HG03442 (cell line): Measurements from ENCODE around the gene ZRANB2.

ENCODE experiments used
- ATAC-seq: cut with Tn5 transposase; IDR thresholded peaks from one replicate; pipeline ENCODE4 v1.9.1; 2021; ENCODE audit warnings: mild to moderate bottlenecking, moderate library complexity; ENCODE audit not compliant: unreplicated experiment

ZRANB2 gene

DNA sequence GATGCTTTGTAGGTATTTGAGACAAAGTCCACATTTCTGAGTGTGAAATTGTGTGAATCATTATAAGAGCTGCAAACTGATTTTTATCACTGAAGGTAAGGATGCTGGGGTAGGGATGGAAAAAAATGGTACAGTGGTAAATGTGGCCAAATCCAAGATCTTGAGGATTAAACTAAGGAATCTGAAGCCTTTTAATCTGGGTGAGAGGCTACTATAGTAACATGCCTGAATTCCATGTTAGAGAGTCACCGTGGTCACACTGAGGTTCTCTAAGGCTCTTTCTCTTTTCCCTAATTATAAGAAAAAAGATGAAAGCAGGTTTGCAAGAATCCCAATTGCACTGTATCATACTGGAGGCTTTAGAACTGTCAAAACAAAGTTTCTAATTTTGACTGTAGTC, 50.8 kb downstream of the ZRANB2 start:
- ATAC-seq, result no peak

DNA sequence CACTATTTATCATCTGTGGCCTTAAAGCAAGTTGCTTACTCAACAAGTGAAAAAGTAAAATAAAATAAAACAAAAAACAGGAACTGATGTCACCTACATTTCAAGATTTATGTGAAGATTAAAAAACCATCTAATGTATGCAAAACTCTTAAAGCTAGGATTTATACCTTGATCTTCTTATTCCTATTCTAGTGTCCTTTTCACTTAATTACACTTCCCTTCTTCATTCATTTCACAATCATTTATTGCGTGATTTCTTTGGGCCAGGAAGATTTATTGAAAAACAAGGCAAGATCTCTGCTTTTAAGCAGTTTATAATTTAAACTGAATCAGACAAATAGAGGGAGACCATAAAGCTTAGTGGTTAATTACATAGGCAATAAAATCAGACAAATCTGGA, 51.9 kb downstream of the ZRANB2 start:
- ATAC-seq, result no peak

DNA sequence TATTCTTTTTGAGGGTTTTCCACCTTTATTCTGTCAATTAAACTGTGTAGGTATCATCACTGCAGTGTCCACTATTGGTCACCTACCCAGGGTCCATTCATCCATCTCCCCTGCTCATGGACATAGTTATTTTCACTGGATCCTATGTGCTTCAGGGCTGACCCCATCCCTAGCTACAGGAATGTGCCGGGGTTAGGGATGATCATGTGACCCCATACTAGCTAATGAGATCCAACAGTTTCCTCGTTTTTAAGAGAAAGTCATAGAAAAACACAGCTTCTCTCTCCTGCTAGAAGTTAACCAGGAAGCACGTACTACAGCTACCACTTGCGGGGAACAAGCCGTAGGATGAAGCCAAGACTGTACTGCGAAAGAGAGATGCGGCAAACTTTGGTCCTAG, 52.8 kb downstream of the ZRANB2 start:
- ATAC-seq, result no peak

DNA sequence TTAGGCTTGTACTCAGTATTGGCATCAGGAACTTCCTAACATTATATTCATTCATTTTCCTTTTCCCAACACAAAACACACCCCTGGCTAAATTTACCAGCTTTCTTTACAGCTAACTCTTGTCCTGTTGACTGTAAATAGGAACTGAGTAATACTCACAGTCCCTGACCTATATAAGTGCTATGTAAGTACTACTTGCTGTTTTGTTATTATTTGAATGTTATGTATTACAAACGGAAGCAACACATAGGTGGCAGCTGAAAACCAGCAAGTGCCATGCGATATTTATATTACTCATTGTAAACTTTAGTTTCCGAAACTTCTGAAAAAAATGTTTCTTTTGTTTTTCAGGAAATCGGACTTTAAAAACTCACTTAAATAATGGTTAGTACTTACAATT, 54.7 kb downstream of the ZRANB2 start:
- ATAC-seq, result no peak

DNA sequence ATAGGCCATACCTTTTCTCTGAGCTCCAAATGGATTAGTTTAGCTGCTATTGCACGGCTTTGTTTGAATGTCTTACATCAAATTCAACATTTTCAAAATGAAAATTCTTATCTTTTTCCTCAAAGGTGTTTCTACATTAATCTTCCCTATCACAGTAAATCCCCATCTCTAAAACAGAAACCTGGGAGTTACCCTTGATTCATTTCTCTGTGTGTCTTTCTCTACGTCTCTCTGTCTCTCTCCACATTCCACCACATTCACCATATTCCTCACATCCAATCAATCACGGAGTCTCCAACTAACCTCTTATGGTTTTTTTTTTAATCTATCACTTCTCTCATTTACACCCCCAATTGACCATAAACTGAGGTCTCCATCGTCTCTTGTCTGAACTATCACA, 57.3 kb downstream of the ZRANB2 start:
- ATAC-seq, result no peak

DNA sequence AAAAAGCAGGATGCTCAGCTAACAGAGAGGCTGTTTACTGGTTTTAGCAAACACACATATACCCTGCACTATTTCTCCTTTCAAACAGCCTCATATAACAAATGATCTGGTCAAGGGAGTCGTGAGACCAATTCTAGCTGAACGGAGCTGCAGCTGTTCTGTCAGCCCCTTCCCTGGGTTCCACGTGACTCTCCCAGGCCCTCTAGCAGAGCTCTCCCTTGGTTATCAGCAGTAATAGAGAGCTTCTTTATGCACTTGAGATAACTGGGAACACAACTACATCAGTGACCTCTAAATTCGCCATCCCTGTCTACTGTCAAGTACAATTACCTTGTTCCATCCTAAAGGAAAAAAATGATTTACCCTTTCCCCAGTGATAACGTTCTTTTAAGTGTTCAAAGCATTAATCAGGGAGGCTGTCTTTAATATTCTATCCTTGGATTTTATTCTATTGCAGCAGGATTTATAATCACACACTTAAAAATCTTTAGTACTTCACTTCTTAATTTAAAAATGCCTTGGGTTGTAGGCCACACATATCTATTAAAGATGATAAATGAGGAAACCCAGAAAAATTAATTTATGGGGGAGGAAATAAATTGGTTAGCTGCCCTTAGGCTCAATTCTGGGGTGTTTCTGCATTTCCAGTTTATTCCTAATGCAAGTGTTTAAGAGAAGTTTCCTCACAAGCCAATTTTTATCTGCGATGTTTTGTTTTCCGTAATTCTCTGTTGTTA, 61.4 kb downstream of the ZRANB2 start:
- no peak for ATAC-seq

DNA sequence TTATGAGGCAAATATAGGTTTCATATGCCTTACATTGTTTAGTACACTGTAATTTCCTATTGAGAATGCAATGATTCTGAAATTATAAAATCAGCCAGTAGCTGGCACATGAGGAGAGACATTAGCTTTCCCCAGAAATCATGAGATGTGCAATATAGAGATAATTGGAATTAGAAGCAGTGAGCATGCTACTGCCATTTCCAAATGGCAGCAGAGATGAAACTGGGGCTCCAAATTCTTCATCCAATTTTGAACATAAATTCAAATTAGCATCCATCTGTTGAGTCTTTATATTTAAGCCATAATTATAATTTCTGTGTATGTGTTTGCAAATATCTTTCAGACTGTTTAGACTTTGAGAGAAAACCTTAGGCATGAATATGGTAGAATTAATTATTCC, 62.0 kb downstream of the ZRANB2 start:
- no peak for ATAC-seq

DNA sequence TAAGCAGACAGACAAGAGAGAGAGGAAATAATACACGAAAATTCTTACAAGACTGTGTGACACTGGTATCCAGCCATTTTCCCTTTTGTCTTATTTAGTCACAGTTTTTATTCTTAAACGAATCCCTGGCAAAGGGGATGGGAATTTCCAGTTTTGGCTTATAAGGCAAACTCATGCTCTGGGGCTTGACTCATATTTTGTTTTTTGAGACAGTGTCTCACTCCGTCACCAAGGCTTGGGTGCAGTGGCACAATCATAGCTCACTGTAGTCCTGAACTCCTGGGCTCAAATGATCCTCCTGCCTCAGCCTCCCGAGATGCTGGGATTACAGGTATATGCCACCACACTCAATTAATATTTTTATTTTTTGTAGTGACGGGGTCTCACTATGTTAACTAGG, 65.1 kb downstream of the ZRANB2 start:
- ATAC-seq, result no peak

DNA sequence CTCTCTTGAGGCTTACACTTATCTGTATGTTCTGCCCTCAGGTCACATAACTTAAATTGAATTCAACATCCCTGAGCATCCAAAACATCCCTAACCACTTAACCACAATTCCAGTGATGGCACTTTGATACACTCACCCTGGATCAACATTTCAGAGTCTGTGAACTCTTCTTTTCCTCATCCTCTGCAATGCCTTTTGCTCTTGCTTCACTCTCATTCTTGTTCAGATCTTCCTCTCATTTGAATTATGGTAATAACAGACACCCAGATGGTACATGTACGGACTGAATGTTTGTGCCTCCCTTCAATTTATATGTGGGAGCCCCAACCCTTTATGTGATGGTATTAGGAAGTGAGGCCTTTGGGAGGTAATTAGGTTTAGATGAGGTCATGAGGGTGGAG, 66.7 kb downstream of the ZRANB2 start:
- ATAC-seq, result no peak
